HepG2 (cell line): ENCODE measurements around the gene BPIFB6. TPM values are rescaled to one million over a fixed set of nuclear protein-coding genes. Genes with fewer than 3 reads are reported as not detected.

Experiments used
- BCL6 ChIP-seq: IDR thresholded peaks from 2 replicates; pipeline ENCODE4 v1.6.1; 2016; ENCODE audit warnings: missing genetic modification reagents, missing compliant biosample characterization
- CSRNP2 ChIP-seq: sonication (generic); formaldehyde crosslinking; conservative IDR thresholded peaks from 2 replicates; pipeline ENCODE4 v1.8.0; 2022; ENCODE audit warnings: low read depth, missing genetic modification reagents
- FOXA3 ChIP-seq: IDR thresholded peaks from 2 replicates; pipeline ENCODE4 v1.6.1; 2016; ENCODE audit warnings: missing genetic modification reagents, missing compliant biosample characterization
- GATA4 ChIP-seq: sonication (generic); IDR thresholded peaks from 2 replicates; pipeline ENCODE4 v1.6.1; 2016; ENCODE audit warnings: antibody characterized with exemption, low read depth, borderline replicate concordance
- HBP1 ChIP-seq: IDR thresholded peaks from 2 replicates; pipeline ENCODE4 v1.6.1; 2016; ENCODE audit warnings: low read depth, control low read depth
- HDAC2 ChIP-seq: sonication (generic); formaldehyde crosslinking; IDR thresholded peaks from 2 replicates; pipeline ENCODE4 v1.4.0; 2020; ENCODE audit warnings: missing genetic modification reagents
- HOXA3 ChIP-seq: sonication (generic); formaldehyde crosslinking; IDR thresholded peaks from 2 replicates; pipeline ENCODE4 v1.5.0; 2020; ENCODE audit warnings: missing genetic modification reagents
- IKZF1 ChIP-seq: fragments of 450-650 bp; IDR thresholded peaks from 2 replicates; pipeline ENCODE4 v1.7.1; 2016
- KLF15 ChIP-seq: sonication (generic); formaldehyde crosslinking; IDR thresholded peaks from 2 replicates; pipeline ENCODE4 v1.8.1; 2023; ENCODE audit warnings: borderline replicate concordance, mild to moderate bottlenecking, inconsistent platforms, missing genetic modification reagents, mixed read lengths
- MAFK ChIP-seq, 2 experiments: IDR thresholded peaks in 1 of 2; conservative IDR thresholded peaks in 1 of 2; 2 replicates each; pipeline ENCODE4 v1.6.1; 2011; ENCODE audit warnings: improper control_type of control experiment in 2 of 2, low read length in 2 of 2
- MAZ ChIP-seq, 2 experiments: sonication (generic) in 1 of 2; formaldehyde crosslinking in 1 of 2; IDR thresholded peaks; 2 replicates each; pipeline versions ENCODE4 v1.5.0 to v1.6.1; 2012 to 2020; ENCODE audit warnings: low read depth in 2 of 2, mild to moderate bottlenecking in 2 of 2, borderline replicate concordance in 1 of 2, improper control_type of control experiment in 1 of 2, low read length in 1 of 2, missing genetic modification reagents in 1 of 2, moderate library complexity in 1 of 2
- NCOA5 ChIP-seq: sonication (generic); formaldehyde crosslinking; IDR thresholded peaks from 2 replicates; pipeline ENCODE4 v1.4.0; 2020; ENCODE audit warnings: missing genetic modification reagents
- PHF5A ChIP-seq: IDR thresholded peaks from one replicate; pipeline ENCODE4 v1.6.1; 2018; ENCODE audit warnings: low read depth, missing genetic modification reagents; ENCODE audit not compliant: unreplicated experiment
- PHF8 ChIP-seq: sonication (generic); formaldehyde crosslinking; IDR thresholded peaks from 2 replicates; pipeline ENCODE4 v1.5.0; 2020; ENCODE audit warnings: missing genetic modification reagents
- ZBED4 ChIP-seq: sonication (generic); formaldehyde crosslinking; IDR thresholded peaks from 2 replicates; pipeline ENCODE4 v1.4.0; 2020; ENCODE audit warnings: missing genetic modification reagents, borderline replicate concordance
- ZBTB3 ChIP-seq: sonication (generic); formaldehyde crosslinking; IDR thresholded peaks from 2 replicates; pipeline ENCODE4 v1.4.0; 2020; ENCODE audit warnings: low read depth, mild to moderate bottlenecking, moderate library complexity, missing genetic modification reagents, borderline replicate concordance
- ZNF468 ChIP-seq: sonication (generic); formaldehyde crosslinking; IDR thresholded peaks from 2 replicates; pipeline ENCODE4 v1.8.0; 2022; ENCODE audit warnings: mild to moderate bottlenecking, moderate library complexity, missing genetic modification reagents
- ZNF501 ChIP-seq: sonication (generic); formaldehyde crosslinking; IDR thresholded peaks from 2 replicates; pipeline ENCODE4 v1.5.1; 2020; ENCODE audit warnings: mild to moderate bottlenecking, moderate library complexity, missing genetic modification reagents
- ZNF615 ChIP-seq: sonication (generic); formaldehyde crosslinking; IDR thresholded peaks from 2 replicates; pipeline ENCODE4 v1.5.0; 2020; ENCODE audit warnings: mild to moderate bottlenecking, missing genetic modification reagents, borderline replicate concordance
- ZNF691 ChIP-seq: sonication (generic); formaldehyde crosslinking; IDR thresholded peaks from 2 replicates; pipeline ENCODE4 v1.4.0; 2020; ENCODE audit warnings: missing genetic modification reagents, low read depth, mild to moderate bottlenecking, borderline replicate concordance
- ZSCAN31 ChIP-seq: sonication (generic); formaldehyde crosslinking; IDR thresholded peaks from 2 replicates; pipeline ENCODE4 v1.5.0; 2020; ENCODE audit warnings: low read depth, mild to moderate bottlenecking, missing genetic modification reagents
- polyA plus RNA-seq, 8 experiments: library from polyadenylated mRNA; depleted of rRNA in 3 of 8; stranded (reverse) in 7 of 8; unstranded in 1 of 8; fragments of >200 nt; fragmentation: Illumina TruSeq in 4 of 8; extraction: Trizol in 4 of 8; gene quantifications; 2 replicates each; pipeline versions ENCODE4 v1.2.1 to v1.2.3, GENCODE V29; 2011 to 2016; ENCODE audit warnings: low read depth in 4 of 8, missing spikeins in 1 of 8, mixed read lengths in 1 of 8; ENCODE audit not compliant: insufficient read depth in 1 of 8
- total RNA-seq, 5 experiments: library from RNA; depleted of rRNA; stranded (reverse); fragments of >200 nt; fragmentation: Illumina TruSeq; extraction: Trizol; gene quantifications; 2 replicates each; pipeline ENCODE4 v1.2.3, GENCODE V29; 2016; ENCODE audit warnings: low read depth in 1 of 5

Gene BPIFB6
- total and polyA plus RNA-seq, 2 of the 13 experiments (the other 11 are each of a cell fraction or from before 2014, with no cell fraction given), result 0.13 to 1.7 TPM

DNA sequence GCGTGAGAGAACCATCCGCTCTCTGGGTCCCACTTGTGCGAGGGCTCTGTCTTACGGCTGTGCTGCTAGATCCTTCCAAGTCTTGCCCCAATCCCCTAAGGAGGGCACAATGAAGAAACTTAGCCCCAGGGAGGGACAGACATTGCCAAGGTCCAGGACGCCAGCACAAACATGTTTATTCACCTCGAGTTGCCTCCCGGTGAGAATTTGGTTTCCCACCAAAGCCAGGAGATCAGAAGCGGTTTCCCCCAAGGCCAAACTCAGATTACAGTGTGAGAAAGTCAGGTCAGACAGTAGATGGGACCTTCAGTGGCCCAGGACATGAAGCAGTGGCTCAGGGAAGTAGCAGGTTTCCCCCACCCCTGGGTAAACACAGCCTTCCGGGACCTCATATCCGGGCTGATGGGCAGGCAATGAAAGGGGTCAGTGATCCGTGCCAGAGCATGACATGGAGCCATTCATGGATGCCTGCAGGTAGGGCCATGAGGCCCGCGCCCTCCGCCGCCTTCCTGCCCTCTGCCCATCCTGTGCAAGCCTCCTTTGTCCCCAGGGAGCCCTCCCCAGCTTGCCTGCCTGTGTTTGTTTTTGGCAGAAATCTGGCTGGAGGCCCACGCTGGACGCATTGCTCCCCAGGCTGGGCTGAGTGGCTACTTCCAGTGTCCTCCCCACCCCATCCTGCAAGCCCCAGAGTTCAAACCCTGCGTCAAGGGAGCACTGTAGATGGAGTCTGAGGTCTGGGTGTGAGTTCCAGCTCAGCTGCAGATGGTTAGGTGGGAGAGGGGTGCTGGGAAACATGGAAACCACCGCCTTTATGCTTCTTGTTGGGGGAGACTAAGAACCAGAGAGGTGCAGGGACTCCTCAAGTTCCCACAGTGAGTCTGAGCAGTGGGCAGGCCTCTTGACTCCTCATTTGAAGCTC is 22.0 kb upstream of the BPIFB6 start (continued):
- TF ChIP-seq ZNF615 (CRISPR knock-in tag) (peak; percentile 83; the same call in 1 of the 2 replicates), PHF5A (CRISPR knock-in tag) (peak; percentile 91), MAZ (IDR thresholded peaks at IDR 0.05; ENCODE audit: borderline replicate concordance, low read depth, low read length) (peak; percentile 50; the same call in 1 of the 2 replicates), MAZ (CRISPR knock-in tag; IDR thresholded peaks at IDR 0.05; ENCODE audit: low read depth) (peak; percentile 67), ZNF468 (CRISPR knock-in tag) (no peak), HBP1 (CRISPR knock-in tag) (no peak; the same call in 1 of the 2 replicates), NCOA5 (no peak), PHF8 (CRISPR knock-in tag) (peak; percentile 77), HDAC2 (CRISPR knock-in tag) (peak; percentile 99), HOXA3 (CRISPR knock-in tag) (peak; percentile 93), ZNF691 (CRISPR knock-in tag) (peak; percentile 100), ZSCAN31 (peak; percentile 86; the same call in 1 of the 2 replicates), MAFK (conservative IDR thresholded peaks at IDR 0.05 in 1 of 2, IDR thresholded peaks at IDR 0.05 in 1 of 2; ENCODE audit: low read length in 2 of 2) (no peak), ZNF501 (peak; percentile 78), CSRNP2 (no peak), ZBTB3 (CRISPR knock-in tag) (peak; percentile 99), IKZF1 (no peak), FOXA3 (CRISPR knock-in tag) (peak; percentile 100), BCL6 (CRISPR knock-in tag) (peak; percentile 85), KLF15 (no peak; the same call in 1 of the 2 replicates), GATA4 (peak; percentile 83), ZBED4 (CRISPR knock-in tag) (peak; percentile 95)
